NCI-H1417 (cell line): Measurements from ENCODE around the gene TBC1D5.

Source experiments
- DNase-seq, 3 experiments: peaks; one replicate each; lab custom pipeline; 2025; lab: John Stamatoyannopoulos, UW

TBC1D5 gene

DNA sequence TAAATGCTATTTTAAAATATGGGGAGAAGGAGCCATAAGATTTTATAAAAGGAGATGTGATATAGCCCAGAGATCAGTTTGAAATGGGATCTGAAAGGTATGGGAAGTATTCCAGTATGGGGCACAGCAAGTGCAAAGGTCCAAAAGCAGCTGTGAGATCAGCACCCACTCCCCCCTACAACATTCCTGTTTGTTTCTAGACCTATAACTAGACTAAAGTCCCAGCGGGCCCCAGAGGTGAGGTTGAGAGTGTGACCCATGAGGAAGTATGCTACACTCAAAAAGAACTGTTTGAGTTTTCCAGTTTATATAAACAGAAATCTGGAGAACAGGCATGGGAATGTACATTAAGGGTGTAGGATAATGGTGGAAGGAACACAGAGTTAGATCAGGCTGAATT, 152.5 kb downstream of the TBC1D5 start:
- DNase-seq = no peak

GRCh38 chr3:17588422-17588821, 154.0 kb downstream of the TBC1D5 start:
- DNase-seq = no peak

DNA sequence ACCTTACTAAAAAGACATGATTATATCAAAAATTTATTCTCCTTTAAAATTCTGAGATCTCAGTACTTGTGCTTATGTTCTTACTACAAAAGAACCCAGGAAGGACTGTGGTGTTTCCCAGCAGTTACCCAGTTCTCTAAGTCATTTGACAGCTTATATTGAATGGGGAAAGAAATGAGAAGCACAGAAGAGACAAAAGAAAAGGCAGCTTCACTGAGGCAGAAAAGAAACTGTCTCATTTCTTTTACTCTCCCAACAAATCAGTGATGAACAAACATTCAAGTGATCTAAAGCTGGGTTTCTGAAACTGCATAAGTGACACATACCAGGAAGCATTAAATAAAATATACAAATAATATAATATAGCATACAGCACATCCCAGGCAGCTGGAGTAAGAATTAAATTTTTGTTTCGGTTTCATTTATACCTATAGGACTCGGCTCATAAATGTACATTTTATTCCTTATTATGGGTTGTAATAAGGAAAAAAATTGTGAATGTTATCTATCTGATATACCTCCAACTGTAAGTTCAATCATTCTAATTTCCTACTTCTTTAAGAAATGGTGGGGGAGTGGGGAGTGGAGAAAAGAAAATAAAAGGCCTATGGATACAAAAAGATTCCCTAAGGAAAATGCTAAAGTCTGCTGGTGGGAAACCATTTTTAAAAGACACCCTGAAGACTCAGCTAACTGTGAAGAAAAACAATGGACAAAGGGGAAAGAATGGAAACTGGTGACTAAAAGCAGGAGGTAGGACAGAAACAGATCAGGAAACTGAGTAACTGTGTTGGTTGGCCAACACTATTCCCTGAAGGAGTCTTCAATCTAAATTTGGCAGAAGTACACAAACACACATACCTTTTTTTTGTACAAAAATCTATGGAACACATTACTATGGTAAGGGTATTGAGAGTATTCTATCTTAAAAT, 156.8 kb downstream of the TBC1D5 start:
- no peak for DNase-seq

DNA sequence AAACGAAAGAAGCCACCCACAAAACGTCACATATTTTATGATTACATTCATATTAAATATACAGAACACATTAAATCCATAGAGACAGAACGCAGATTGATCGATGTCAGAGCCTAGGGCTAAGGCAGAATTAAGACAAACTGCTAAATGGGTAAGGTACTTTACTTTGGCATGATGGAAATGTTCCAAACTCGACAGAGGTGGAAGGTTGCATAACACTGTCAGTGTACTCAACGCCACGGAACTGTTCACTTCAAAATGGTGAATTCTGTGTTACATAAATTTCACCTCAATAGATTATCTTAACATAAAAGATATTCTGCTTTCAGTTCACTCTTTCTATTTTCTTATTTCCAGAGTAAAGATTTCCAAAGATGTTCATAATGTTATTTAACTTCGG, 158.4 kb downstream of the TBC1D5 start:
- no peak for DNase-seq

DNA sequence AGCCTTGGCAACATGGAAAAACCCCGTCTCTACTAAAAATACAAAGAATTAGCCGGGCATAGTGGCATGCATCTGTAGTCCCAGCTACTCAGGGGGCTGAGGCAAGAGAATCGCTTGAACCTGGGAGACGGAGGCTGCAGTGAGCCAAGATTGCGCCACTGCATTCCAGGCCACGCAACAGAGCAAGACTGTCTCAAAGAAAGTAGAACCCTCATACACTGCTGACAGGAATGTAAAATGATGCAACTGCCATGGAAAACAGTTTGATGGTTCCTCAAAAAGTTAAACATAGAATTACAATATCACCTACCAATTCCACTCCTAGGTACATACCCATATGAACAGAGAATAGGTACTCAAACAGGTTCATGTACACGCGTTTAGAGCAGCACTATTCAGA, 158.9 kb downstream of the TBC1D5 start:
- no peak for DNase-seq

GRCh38 chr3:17581421-17582080, 160.9 kb downstream of the TBC1D5 start:
- DNase-seq = no peak

- DNase-seq = no peak
Observed at GRCh38 chr3:17580901-17581300, 161.5 kb downstream of the TBC1D5 start.

DNA sequence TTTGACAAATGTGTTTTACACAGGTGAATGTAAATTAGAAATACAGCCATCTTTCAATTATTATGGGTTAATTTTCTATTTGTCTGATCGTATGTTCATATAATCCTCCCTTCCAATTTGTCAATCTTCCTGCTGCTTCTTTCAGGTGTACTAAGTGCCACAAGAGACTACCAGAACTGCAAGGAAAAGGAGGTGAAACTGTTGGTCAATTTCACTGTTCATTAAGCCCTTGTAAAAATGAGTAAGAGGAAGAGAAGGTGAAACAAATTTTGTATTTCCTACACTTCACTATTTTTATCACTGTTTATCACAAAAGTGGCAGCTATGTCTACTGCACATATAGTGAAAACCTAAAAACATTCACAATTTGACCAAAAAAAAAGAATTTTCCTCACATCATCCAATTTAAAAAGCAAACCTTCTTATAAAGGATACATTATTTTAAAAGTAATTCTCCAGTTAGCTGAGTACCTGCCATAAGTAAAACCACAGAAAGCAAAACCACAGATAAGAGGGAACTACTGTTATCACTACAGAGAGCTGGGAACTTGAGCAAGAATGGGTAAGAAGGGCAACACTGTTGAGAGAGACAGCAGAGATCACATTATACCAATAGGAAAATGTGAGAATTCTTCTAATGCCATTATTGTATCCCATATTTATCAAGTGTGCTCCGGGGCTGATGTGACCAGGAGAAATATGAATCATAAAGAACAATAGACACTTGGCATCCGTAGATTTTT, 163.0 kb downstream of the TBC1D5 start:
- DNase-seq = no peak

GRCh38 chr3:17577796-17578520, 164.5 kb downstream of the TBC1D5 start:
- peak in 1 of 3 experiments; percentile 36 for DNase-seq

- DNase-seq = no peak
Observed at GRCh38 chr3:17573396-17573795, 169.0 kb downstream of the TBC1D5 start.

DNA sequence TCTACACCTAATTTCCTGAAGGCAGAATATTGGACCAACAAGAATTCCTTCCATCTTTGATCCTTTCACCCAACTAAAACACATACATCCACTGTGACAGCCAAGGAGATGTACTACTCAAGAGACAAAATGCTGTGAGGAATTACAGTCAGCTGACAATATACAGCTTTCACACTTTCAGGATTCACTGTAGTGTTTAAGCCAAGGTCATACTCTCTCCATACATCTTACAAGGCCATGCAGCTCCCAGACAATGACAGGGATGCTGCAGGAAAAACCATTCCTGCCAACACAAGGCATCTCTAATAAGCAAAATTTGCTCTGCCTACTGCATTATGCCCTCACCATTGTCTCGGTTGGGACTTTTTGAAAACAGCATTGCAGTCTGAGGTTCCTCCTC, 170.7 kb downstream of the TBC1D5 start:
- DNase-seq = no peak

- DNase-seq = no peak
Observed at GRCh38 chr3:17562845-17563244, 179.6 kb downstream of the TBC1D5 start.

- no peak for DNase-seq
Observed at GRCh38 chr3:17558565-17558964, 183.9 kb downstream of the TBC1D5 start.

DNA sequence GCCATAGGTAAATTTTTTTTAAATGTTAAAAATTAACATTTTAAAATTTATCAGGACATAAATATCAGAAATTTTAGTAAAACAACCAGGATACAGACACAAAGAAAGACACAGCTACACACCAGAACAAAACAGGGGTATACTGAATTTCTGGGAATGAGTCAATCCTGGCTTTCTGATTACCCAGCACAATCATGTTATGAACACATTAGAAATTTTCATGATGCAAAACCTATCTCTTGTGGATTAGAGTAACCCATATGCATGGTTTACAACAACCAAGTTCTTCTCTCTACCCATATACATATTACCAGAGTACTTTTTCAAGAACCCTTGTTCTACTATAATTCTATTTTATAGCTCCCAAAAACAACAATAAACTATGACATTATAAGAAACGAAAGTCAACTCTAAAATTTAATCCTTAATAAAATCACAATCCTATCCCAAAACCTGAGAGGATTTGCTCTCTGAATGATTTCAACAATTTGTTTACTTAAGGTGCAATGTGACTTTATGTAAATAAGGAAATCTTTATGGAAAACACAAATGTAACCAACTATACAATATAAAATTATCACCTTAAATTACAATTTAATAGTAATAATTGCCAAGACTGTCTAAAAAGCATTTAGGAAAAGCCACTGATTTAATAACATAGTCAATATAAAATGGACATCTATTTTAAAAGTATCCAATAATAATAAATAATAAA, 184.5 kb downstream of the TBC1D5 start:
- DNase-seq = no peak

DNA sequence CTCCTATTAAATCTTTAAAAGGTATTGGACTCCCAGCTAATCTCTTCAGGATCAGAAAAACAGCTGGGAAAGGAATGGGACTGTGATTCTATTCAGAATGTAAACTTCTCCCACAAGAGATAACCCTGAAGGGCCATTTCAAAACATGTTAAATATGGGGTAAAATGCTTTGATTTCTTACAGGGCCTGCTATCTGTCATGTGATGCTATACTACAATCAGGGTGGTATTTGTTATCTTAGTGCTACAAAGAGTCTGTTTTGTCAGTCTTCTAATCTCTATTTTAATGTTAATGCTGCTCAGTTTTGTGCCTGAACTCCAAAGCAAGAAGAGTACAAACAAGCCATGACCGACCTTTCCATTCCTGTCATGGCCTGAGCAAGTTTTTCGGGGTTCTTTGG, 186.9 kb downstream of the TBC1D5 start:
- no peak for DNase-seq

DNA sequence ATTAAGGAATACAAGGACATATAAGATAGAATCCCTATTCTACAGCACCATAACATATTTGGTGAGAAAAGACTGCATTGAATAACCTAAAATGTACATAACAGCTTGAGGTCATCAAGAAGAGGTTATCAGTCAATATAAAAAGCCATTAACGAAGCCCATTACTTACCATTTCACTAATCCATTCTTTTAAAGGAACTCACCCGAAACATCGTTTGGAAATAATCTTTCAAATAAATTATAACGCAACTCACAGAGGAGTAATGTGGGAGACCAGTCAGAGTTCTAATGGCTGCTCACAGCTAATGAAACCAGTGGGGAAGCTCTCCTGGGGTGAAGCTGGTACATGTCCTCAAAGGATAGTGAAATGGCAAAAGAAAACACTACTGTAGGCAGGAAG, 188.4 kb downstream of the TBC1D5 start:
- peak in 1 of 3 experiments; percentile 6 for DNase-seq

GRCh38 chr3:17553080-17553479, 189.4 kb downstream of the TBC1D5 start:
- DNase-seq = no peak

- DNase-seq = peak in 1 of 3 experiments; percentile 2
Observed at GRCh38 chr3:17552351-17552750, 190.1 kb downstream of the TBC1D5 start.

GRCh38 chr3:17551895-17552294, 190.5 kb downstream of the TBC1D5 start:
- no peak for DNase-seq

GRCh38 chr3:17551333-17551732, 191.1 kb downstream of the TBC1D5 start:
- peak in 1 of 3 experiments; percentile 49 for DNase-seq

GRCh38 chr3:17550624-17551023, 191.8 kb downstream of the TBC1D5 start:
- no peak for DNase-seq
